SK-N-SH (cell line): Measurements from ENCODE around the gene ATXN10. TPM values are rescaled to one million over a fixed set of nuclear protein-coding genes. Genes with fewer than 3 reads are reported as not detected.

Experiments used
- CTCF ChIA-PET: fragments of 300-600, 350-600 bp; formaldehyde crosslinking; extraction: SDS; loops from one replicate; lab custom pipeline; 2021; lab: Yijun Ruan, JAX
- POLR2A ChIA-PET: fragments of 350-600 bp; sonication (Branson Sonifier 250); formaldehyde crosslinking; extraction: SDS; loops from one replicate; lab custom pipeline; 2020; ENCODE audit warnings: antibody characterized with exemption, inconsistent platforms; lab: Yijun Ruan, JAX
- DNase-seq: peaks from one replicate; pipeline ENCODE4 v3.0.0; 2012
- H2AFZ ChIP-seq: fragments of 200-600 bp; sonication (generic); 2 replicates; pipeline ENCODE4 v1.8.1; 2016; ENCODE audit warnings: antibody characterized with exemption, mild to moderate bottlenecking, low read depth
- H3F3A ChIP-seq: fragments of 200-600 bp; sonication (generic); replicated peaks from 2 replicates; pipeline ENCODE3; 2016; ENCODE audit warnings: antibody characterized with exemption, mild to moderate bottlenecking; ENCODE audit not compliant: insufficient read depth
- H3K27ac ChIP-seq, 2 experiments: fragments of 200-500 bp in 1 of 2; fragments of 200-600 bp in 1 of 2; sonication (Bioruptor generic) in 1 of 2; sonication (generic), shearing (Covaris generic) in 1 of 2; 2 replicates each; pipeline versions ENCODE4 v1.5.1 to v1.6.1; 2014 to 2016; ENCODE audit warnings: low read depth in 2 of 2, inconsistent platforms in 1 of 2, low read length in 1 of 2, mild to moderate bottlenecking in 1 of 2, mixed read lengths in 1 of 2
- H3K27me3 ChIP-seq: fragments of 200-600 bp; sonication (generic), shearing (Covaris generic); 2 replicates; pipeline ENCODE4 v1.6.1; 2016; ENCODE audit warnings: mixed run types; ENCODE audit not compliant: insufficient read depth
- H3K36me3 ChIP-seq, 2 experiments: fragments of 200-500 bp in 1 of 2; fragments of 200-600 bp in 1 of 2; sonication (Bioruptor generic) in 1 of 2; sonication (generic) in 1 of 2; replicated peaks in 1 of 2; 2 replicates each; pipeline versions ENCODE3 to v1.5.1; 2014 to 2016; ENCODE audit warnings: low read length in 1 of 2, mild to moderate bottlenecking in 1 of 2; ENCODE audit not compliant: insufficient read depth in 2 of 2, control insufficient read depth in 1 of 2
- H3K4me1 ChIP-seq, 2 experiments: fragments of 200-500 bp in 1 of 2; fragments of 200-600 bp in 1 of 2; sonication (Bioruptor generic) in 1 of 2; sonication (generic), shearing (Covaris generic) in 1 of 2; 2 replicates each; pipeline versions ENCODE4 v1.5.1 to v1.6.1; 2014 to 2016; ENCODE audit warnings: low read depth in 1 of 2, low read length in 1 of 2, mixed run types in 1 of 2; ENCODE audit not compliant: insufficient read depth in 2 of 2, control insufficient read depth in 1 of 2
- H3K4me2 ChIP-seq: fragments of 200-600 bp; sonication (generic), shearing (Covaris generic); 2 replicates; pipeline ENCODE4 v1.6.1; 2017; ENCODE audit warnings: mixed run types
- H3K4me3 ChIP-seq, 2 experiments: fragments of 200-500 bp in 1 of 2; fragments of 200-600 bp in 1 of 2; sonication (Bioruptor generic) in 1 of 2; sonication (generic), shearing (Covaris generic) in 1 of 2; 2 replicates each; pipeline versions ENCODE4 v1.5.1 to v1.8.1; 2014 to 2016; ENCODE audit warnings: low read depth in 2 of 2, inconsistent platforms in 1 of 2, low read length in 1 of 2, mild to moderate bottlenecking in 1 of 2, mixed read lengths in 1 of 2, moderate library complexity in 1 of 2
- H3K79me2 ChIP-seq: fragments of 200-600 bp; sonication (generic); 2 replicates; pipeline ENCODE4 v1.8.1; 2017; ENCODE audit warnings: mild to moderate bottlenecking; ENCODE audit not compliant: insufficient read depth
- H3K9ac ChIP-seq: fragments of 200-600 bp; sonication (generic); 2 replicates; pipeline ENCODE4 v1.6.1; 2017; ENCODE audit warnings: mixed run types
- H3K9me2 ChIP-seq: fragments of 200-600 bp; sonication (generic); 2 replicates; pipeline ENCODE4 v1.6.1; 2017; ENCODE audit warnings: mixed run types
- H3K9me3 ChIP-seq: fragments of 200-600 bp; sonication (generic); 2 replicates; pipeline ENCODE4 v1.6.1; 2017; ENCODE audit warnings: mixed run types, mild to moderate bottlenecking, moderate library complexity
- H4K20me1 ChIP-seq: fragments of 200-600 bp; sonication (generic); 2 replicates; pipeline ENCODE4 v1.6.1; 2017; ENCODE audit warnings: mild to moderate bottlenecking, mixed run types; ENCODE audit not compliant: insufficient read depth
- CHD2 ChIP-seq: fragments of 150-350 bp; IDR thresholded peaks from 2 replicates; pipeline ENCODE4 v1.6.1; 2018; ENCODE audit warnings: low read length; ENCODE audit not compliant: partially characterized antibody
- EP300 ChIP-seq, 2 experiments: IDR thresholded peaks; 2 replicates each; pipeline versions ENCODE4 v1.4.0 to v1.6.1; 2012; ENCODE audit warnings: borderline replicate concordance in 1 of 2, low read depth in 1 of 2, low read length in 1 of 2
- EZH2phosphoT487 ChIP-seq: fragments of 200-600 bp; sonication (generic); IDR thresholded peaks from 2 replicates; pipeline ENCODE4 v1.6.1; 2017; ENCODE audit warnings: low read depth, mixed run types, mild to moderate bottlenecking, antibody characterized with exemption, moderate library complexity, borderline replicate concordance
- FOXJ3 ChIP-seq: sonication (generic); formaldehyde crosslinking; IDR thresholded peaks from 2 replicates; pipeline ENCODE4 v1.5.1; 2020; ENCODE audit warnings: mild to moderate bottlenecking, missing genetic modification reagents
- FOXM1 ChIP-seq: IDR thresholded peaks from 2 replicates; pipeline ENCODE4 v1.4.0; 2012; ENCODE audit warnings: low read depth, mild to moderate bottlenecking
- GABPA ChIP-seq: IDR thresholded peaks from 2 replicates; pipeline ENCODE4 v1.4.0; 2012; ENCODE audit warnings: low read depth, mild to moderate bottlenecking
- JUND ChIP-seq: IDR thresholded peaks from 2 replicates; pipeline ENCODE4 v1.4.0; 2012
- MEF2A ChIP-seq: IDR thresholded peaks from 2 replicates; pipeline ENCODE4 v1.4.0; 2012; ENCODE audit warnings: low read depth, borderline replicate concordance
- MXI1 ChIP-seq: IDR thresholded peaks from 2 replicates; pipeline ENCODE4 v1.6.1; 2012; ENCODE audit warnings: mild to moderate bottlenecking, low read depth, low read length, improper control_type of control experiment
- NFIC ChIP-seq: IDR thresholded peaks from 2 replicates; pipeline ENCODE4 v1.4.0; 2012; ENCODE audit warnings: borderline replicate concordance
- POLR2AphosphoS5 ChIP-seq: IDR thresholded peaks from 2 replicates; pipeline ENCODE4 v1.6.1; 2012; ENCODE audit warnings: low read depth, low read length
- RXRA ChIP-seq: IDR thresholded peaks from 2 replicates; pipeline ENCODE4 v1.4.0; 2012; ENCODE audit warnings: low read depth, mild to moderate bottlenecking, borderline replicate concordance
- SIN3A ChIP-seq: IDR thresholded peaks from 2 replicates; pipeline ENCODE4 v1.6.1; 2012; ENCODE audit warnings: low read depth, mild to moderate bottlenecking, low read length, moderate library complexity, borderline replicate concordance
- TEAD4 ChIP-seq: IDR thresholded peaks from 2 replicates; pipeline ENCODE4 v1.4.0; 2012; ENCODE audit warnings: mild to moderate bottlenecking, borderline replicate concordance; ENCODE audit not compliant: insufficient read depth
- ZBTB33 ChIP-seq: IDR thresholded peaks from 2 replicates; pipeline ENCODE4 v1.4.0; 2012; ENCODE audit warnings: low read depth, borderline replicate concordance
- WGBS: methylation state at CpG from one replicate; pipeline ENCODE4 v1.1.6; 2017; ENCODE audit warnings: low lambda C conversion rate; 5-methylcytosine and 5-hydroxymethylcytosine counted together
- polyA plus RNA-seq, 3 experiments: library from polyadenylated mRNA; depleted of rRNA; stranded (reverse); fragments of >200 nt; gene quantifications; 2 replicates each; pipeline ENCODE4 v1.2.3, GENCODE V29; 2012
- TF ChIP-seq, protein P1 (sequence below): IDR thresholded peaks from 2 replicates; pipeline ENCODE4; 2012
- TF ChIP-seq, protein P2 (sequence below): IDR thresholded peaks from 2 replicates; pipeline ENCODE4 v1.4.0; 2012; ENCODE audit warnings: low read depth, borderline replicate concordance
- TF ChIP-seq, protein P3 (sequence below): fragments of 200-600 bp; sonication (generic); IDR thresholded peaks from 2 replicates; pipeline ENCODE4 v1.6.1; 2017; ENCODE audit warnings: antibody characterized with exemption, mild to moderate bottlenecking, moderate library complexity

ATXN10 gene
- polyA plus RNA-seq, 1 of the 3 experiments (the other 2 are of a cell fraction): 202 TPM

- peak; percentile 91 for TF ChIP-seq JUND
- peak; percentile 97 for TF ChIP-seq MEF2A
- TF ChIP-seq EP300 (IDR thresholded peaks at IDR 0.05; ENCODE audit: borderline replicate concordance in 1 of 2, low read depth in 1 of 2, low read length in 1 of 2): peak in 1 of 2 experiments; percentile 85; a peak in 2 of 4 replicates
- TF ChIP-seq POLR2AphosphoS5: no peak; the same call in 1 of the 2 replicates
- 0 out of 2 replicates have a peak, but pooled peaks have one; percentile 13 for TF ChIP-seq ZBTB33
- peak; percentile 87 for TF ChIP-seq FOXM1
- no peak for TF ChIP-seq CHD2
- peak; percentile 93 for TF ChIP-seq NFIC
- peak; percentile 98 for TF ChIP-seq RXRA
Measured at GRCh38 chr22:45688600-45689080, 17.0 kb downstream of the ATXN10 start (continued).

DNA sequence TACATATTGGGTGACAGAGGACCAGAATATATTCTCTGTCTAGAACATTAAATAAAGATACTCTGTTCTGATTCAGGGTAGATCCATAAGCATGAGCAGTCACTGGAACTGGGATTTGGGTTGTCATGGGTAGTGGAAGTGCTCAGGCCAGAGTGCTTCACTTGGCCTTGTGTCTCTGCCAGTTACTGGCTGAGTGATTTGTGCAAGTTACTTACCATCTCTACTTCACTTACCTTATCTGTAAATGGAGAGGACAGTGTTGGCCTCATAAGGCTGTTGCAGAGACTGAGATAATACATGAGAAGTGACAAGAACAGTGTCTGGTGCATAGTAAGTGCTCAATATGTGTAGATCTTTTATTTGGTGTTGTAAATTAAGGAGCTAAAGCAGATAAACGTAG, 17.6 kb downstream of the ATXN10 start:
- peak overlapping the region; percentile 60 for H3K4me2 ChIP-seq
- CTCF ChIA-PET: interaction anchor here (0.9 to 1.4 kb wide), 4 partner anchors 10 to 270 kb away, joined by 3 read pairs; no protein-coding TSS in a partner anchor
- no peak for DNase-seq
- no peaks in the 10 kb centered on the region for H3K27me3 ChIP-seq
- peaks cover 28 to 62% of the 10 kb centered on the region in 2 experiments for H3K4me1 ChIP-seq
- no peak overlapping the region for H3K9ac ChIP-seq
- H3K4me3 ChIP-seq: peak overlapping the region in 1 of 2 experiments; percentile 9; a peak in 1 of 4 replicates
- peak overlapping the region; percentile 72 to 77 for H3K27ac ChIP-seq
- peaks cover 20 to 26% of the 10 kb centered on the region in 2 experiments for H3K36me3 ChIP-seq
- H3K9me2 ChIP-seq: no peaks in the 10 kb centered on the region
- TF ChIP-seq ZBTB33 (no peak), EP300 (IDR thresholded peaks at IDR 0.05; ENCODE audit: borderline replicate concordance in 1 of 2, low read depth in 1 of 2, low read length in 1 of 2) (no peak), FOXJ3 (no peak), MXI1 (no peak), MEF2A (no peak), EZH2phosphoT487 (no peak), GABPA (no peak), NFIC (no peak), TEAD4 (no peak), SIN3A (no peak), JUND (no peak)
- TF ChIP-seq, protein P1, sequence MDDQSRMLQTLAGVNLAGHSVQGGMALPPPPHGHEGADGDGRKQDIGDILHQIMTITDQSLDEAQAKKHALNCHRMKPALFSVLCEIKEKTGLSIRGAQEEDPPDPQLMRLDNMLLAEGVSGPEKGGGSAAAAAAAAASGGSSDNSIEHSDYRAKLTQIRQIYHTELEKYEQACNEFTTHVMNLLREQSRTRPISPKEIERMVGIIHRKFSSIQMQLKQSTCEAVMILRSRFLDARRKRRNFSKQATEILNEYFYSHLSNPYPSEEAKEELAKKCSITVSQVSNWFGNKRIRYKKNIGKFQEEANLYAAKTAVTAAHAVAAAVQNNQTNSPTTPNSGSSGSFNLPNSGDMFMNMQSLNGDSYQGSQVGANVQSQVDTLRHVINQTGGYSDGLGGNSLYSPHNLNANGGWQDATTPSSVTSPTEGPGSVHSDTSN: no peak
- TF ChIP-seq, protein P2, sequence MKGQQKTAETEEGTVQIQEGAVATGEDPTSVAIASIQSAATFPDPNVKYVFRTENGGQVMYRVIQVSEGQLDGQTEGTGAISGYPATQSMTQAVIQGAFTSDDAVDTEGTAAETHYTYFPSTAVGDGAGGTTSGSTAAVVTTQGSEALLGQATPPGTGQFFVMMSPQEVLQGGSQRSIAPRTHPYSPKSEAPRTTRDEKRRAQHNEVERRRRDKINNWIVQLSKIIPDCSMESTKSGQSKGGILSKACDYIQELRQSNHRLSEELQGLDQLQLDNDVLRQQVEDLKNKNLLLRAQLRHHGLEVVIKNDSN: no peak
- TF ChIP-seq, protein P3, sequence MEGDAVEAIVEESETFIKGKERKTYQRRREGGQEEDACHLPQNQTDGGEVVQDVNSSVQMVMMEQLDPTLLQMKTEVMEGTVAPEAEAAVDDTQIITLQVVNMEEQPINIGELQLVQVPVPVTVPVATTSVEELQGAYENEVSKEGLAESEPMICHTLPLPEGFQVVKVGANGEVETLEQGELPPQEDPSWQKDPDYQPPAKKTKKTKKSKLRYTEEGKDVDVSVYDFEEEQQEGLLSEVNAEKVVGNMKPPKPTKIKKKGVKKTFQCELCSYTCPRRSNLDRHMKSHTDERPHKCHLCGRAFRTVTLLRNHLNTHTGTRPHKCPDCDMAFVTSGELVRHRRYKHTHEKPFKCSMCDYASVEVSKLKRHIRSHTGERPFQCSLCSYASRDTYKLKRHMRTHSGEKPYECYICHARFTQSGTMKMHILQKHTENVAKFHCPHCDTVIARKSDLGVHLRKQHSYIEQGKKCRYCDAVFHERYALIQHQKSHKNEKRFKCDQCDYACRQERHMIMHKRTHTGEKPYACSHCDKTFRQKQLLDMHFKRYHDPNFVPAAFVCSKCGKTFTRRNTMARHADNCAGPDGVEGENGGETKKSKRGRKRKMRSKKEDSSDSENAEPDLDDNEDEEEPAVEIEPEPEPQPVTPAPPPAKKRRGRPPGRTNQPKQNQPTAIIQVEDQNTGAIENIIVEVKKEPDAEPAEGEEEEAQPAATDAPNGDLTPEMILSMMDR: no peak
- TF ChIP-seq, all 33 proteins: peak for 0
- Histone ChIP-seq H3F3A (peaks cover 58% of the 10 kb centered on the region), H2AFZ (no peak overlapping the region), H4K20me1 (peaks cover 59% of the 10 kb centered on the region; the same call in 1 of the 2 replicates), H3K79me2 (peaks cover 96% of the 10 kb centered on the region), H3K9me3 (no peaks in the 10 kb centered on the region)
- WGBS: 89% methylated on average over 1 of the region's 1 CpG
- POLR2A ChIA-PET: no interaction called here
